Kidney glomerular epithelial cell (primary cell): Measurements from ENCODE around the gene ABLIM2.

Source experiments
- DNase-seq: peaks from one replicate; lab custom pipeline; 2025; lab: John Stamatoyannopoulos, UW

The ABLIM2 gene

DNA sequence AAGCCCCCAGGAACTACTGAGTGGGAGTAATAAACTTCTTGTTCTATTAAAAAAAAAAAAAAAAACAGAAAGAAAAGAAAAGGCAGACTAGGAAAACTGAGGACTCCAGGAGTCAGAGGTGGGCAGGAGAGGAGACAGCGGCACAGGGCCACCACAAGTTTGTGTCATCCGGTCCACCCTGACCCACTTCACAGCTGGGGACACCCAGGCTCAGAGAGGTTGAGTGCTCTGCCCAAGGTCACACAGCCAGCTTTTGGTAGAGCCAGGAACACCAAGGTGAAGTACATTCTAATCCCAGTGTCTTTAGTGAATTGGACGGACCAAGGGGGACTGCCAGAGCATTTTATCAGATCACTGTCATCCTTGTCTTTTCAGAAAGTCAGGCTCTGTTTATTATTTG is 16.4 kb upstream of the ABLIM2 start:
- DNase-seq: no peak

DNA sequence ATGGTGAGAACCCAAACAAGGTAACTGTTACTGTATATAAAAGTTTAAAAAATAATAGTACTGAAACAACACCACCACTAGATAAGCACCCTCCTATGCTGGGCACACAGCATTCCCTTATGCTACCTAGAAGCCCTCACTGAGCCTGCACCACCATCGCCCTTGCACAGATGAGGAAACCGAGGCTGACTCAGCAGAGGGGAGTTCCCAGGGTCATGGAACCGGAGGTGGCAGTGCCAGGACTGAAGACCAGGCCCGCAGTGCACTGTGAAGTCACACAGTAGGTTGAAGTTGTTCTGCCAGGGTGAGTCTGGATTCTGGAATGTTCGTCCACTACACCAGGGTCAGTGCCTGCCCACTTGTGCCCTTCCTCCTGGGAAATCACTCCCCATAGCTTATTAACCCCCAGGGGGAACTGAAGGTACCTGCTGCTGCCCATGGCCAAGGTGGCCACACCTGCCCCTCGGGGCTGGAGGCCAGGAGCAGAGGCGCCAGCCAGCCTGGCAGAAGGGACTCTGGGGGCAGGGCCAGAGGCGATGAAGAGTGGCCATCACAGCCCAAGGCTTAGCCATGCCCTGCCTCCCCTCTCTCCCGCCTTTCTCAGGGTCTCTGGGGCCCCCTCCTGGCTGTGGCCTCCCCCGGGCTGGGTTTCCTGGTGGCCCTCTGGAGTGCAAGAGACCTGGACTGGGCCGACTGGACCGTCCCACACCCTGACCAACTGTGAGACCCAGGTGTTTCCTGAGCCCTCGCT is 15.1 kb upstream of the ABLIM2 start:
- no peak for DNase-seq

DNA sequence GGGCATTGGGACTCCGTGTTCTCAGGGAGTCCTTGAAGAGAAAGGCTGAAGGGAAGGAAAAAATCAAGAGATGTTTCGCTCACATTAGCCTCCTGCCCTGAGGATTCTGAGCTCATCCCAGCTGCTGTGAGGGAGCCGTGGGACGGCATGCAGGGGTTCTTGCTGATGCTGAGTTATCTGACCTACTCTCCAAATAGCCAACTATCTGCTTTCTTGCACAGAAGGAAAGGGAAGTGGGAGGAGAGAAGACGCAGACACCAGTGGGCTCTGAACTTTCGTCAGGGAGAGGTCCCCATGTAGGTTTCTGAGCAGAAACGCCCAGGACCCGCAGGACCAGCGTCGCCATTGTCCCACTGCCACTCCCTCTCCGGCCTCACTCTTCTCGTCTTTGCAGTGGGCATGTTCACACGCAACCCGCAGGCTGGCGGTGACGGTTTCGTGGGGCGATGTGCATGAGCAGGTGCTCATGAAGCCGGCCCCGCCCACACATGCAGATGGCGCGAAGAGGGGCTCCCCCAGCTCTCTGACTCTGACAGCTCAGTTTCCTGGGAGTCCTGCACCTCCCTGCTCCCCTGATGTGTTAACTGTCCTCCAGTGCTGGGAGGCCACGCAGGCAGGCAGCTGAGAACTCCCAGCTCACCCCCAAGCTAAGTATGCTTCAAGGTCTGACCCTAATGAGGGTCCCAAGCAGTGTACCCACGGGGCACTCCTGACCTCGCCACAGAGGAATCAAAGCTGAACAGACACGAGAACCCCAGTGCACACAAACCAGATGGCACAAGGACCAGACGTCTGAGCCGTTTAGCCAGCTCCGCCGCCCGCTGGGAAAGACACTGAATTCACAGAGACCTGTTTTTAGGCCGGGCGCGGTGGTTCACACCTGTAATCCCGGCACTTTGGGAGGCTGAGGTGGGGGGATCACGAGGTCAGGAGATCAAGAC is 13.6 kb upstream of the ABLIM2 start:
- DNase-seq: no peak

DNA sequence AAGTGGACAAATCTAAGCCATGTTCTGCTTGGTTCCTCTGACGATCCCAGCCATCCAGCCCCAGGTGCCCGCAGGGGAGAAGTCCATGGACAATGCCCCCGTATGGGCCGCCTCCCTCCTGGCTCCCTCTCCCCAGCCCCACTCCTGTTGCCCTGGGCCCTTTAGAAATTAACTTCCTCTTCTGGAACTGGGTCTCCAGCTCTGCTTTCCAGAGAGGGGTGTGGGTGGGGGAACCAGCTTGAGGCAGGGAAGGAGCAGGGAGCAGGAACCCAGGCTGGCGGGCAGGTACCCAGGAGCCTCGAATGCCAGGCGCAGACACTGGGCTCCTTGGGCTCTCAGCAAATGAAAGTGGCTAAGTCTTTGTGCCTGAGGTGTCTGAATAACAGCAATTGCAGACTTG is 12.7 kb upstream of the ABLIM2 start:
- DNase-seq: no peak

DNA sequence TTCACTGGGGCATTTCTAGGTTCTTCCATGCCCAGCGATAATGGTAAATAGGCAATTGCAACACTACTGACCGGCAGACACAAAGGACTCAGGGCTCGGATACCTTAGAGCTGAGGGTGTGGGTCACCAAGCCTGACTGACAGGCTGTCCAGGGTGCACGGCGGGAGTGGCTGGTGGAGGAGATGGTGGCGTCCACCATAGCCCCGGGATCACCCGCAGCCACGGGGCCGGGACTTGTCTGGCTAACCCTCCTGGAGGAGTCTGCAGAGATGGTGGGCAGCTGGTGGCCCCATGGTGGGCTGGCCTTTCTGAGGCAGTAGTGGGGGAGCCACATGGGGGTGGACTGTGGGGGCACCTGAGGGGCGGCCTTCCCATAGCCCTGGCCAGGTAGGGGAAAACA is 11.7 kb upstream of the ABLIM2 start:
- no peak for DNase-seq

DNA sequence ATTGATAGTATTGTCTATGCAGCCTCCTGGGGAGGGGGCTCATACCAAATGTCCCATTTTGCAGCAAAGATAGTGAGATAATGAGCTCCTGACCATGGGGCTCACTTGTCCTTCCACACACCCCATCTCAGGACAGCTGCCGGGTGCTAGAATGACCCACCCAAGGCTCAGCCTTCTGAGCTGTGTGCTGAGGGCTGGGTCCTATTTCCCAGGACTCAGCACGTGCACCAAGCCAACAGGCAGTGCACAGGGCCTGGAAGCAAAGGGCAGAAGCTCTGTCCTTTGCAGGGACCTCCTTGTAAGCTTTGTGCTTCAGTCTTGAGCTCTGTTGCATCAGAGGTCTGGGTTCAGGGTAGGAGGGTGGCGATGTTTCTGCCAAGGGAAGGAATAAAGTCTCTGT is 11.2 kb upstream of the ABLIM2 start:
- DNase-seq: no peak

DNA sequence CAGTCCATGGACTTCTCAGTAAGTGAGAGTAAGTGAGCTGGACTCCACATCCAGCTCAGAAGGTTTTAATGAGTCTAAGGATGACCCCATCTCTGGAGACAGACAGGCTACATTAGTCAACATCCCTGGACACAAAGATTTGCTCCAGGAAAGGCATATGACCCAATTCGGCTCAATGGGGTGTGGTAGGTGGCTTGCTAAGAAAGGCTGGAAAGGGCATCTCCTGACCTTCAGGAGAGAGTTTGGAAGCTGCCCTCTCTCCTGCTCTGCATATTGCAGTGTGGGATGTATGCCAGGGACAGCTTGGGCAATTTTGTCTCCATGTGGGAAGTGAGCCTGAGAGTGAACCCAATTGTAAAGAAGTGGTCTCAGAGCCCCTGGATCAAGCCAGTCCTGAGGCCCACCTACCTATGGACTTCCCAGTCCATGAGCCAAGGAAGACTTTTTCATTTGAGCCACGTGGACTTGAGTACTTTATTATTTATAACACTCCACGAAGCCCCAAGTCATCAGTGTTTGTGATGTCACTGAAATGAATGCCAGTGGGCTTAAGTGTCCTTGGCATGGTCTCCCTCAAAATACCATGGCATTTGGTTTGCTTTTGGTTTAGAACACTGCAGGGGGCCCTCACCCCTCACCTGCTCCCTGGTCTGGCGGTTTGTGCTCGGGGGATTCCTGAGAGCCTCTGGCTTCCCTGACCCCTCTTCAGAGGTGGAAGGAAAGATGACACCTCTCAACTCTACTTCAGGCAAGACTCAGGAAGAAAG is 10.4 kb upstream of the ABLIM2 start:
- no peak for DNase-seq

DNA sequence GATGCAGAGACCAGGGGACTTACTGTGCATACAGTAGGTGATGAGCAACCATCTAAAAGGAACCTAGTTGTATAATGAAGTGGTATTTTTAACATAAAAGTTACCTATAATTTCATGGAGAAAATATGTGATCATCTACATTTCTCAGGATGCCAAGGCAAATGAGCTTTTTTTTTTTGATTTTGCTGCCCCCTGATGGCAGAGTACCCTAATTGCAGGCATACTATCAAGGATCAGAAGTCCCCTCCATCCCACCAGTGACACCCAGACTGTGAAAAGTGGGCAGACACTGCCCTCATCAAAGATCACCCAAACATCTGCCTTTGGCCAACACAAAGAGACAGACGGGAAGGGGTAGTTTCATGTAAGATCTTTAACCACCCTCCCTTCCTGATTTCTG is 9.6 kb upstream of the ABLIM2 start:
- DNase-seq: no peak

DNA sequence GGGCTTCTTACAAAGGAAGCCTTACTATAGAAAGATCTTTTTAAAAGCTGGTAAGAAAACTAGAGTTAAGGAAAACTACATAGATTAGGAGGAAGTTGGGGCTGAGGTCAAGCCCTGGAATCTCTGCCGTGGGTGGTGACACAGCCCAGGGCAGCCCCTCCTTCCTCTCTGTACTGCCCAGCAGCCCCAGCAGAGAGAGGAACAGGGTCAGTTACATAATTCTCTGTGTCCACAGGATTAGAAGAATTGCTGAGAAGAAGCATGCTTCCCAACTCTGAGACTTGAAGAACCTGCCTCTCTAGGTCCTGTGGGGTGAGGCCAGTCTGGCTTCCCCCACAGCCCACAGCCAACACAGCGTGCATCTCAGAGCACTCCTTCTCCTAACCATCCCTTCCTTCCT is 9.2 kb upstream of the ABLIM2 start:
- no peak for DNase-seq

DNA sequence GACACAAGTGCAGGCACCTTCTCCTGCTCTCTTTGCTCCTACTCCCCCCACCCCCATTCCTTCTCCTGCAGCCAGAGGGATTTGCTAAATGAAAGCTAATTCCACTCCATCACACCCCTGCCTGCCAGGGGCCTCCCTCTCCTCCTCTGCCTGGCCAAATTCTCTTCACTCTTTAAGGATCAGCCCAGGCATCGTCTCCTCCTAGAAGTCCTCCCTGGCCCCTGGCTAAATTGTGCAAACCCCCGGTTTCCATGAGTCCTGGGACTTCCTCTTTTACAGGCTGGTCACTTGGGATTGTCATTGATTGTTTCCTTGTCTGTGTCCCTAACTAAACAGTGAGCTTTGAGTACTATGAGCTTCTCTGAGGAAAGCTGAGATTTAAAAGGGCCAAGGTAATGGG is 8.7 kb upstream of the ABLIM2 start:
- DNase-seq: no peak

DNA sequence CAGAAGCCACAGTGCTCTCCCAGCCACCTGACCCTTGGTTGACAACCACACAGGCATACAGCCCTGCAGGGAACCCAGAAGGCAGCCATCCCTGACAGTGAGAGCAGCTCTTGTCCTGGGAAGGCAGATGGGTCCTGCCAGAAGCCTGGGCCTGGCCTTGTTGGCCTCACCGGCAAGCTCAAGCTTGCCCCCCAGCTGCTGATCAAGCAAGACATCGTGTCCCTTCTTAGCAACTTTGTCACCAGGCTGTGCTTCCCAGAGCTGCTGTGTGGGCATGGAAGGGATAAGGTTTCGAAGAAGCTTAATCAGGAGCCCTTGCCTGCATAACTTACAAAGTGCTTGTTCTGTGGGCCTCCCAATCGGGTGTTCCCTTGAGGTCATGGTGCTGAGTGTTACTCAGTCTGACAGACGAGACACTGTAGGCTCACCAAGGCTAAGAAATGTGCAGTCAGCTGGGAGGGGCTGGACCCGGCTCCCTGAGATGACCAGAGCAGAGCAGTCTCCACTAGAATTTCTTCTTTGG is 6.8 kb upstream of the ABLIM2 start:
- DNase-seq: no peak

DNA sequence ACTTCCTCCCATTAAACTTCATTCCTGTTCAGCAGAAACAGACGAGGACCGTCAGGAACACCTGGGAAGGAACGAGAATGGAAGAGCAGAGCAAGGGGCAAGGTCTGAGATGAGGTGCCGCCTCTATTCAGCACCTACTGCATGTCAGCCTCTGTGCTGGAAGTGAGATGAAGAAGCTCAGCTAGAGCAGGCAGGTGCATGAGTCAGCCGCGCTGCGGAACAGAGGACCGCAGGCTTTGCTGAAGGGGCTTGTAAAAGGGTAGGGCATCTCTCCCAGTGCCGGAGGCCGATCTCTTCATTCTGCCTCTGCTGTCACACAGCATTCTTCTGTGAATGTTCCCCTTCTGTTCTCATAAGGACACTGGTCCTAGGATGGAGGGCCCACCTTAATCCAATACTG is 6.1 kb upstream of the ABLIM2 start:
- no peak for DNase-seq

DNA sequence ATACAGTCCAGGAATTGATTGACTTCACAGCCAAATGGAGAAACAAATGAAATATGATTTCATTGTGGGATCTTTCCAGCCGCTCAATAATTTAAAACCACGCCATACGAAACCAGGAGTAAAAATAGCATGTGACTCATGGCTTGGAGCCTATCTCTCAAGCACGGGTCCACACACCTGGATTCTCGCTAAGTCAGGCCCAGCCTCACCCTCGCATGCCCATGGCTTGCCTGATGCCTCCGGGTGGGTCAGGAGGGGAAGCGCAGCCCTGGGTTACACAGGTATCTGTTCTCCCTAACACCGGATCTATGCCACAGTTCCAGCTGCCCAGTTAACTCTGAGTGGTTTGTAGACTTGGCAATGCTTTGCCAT is 5.6 kb upstream of the ABLIM2 start:
- no peak for DNase-seq

DNA sequence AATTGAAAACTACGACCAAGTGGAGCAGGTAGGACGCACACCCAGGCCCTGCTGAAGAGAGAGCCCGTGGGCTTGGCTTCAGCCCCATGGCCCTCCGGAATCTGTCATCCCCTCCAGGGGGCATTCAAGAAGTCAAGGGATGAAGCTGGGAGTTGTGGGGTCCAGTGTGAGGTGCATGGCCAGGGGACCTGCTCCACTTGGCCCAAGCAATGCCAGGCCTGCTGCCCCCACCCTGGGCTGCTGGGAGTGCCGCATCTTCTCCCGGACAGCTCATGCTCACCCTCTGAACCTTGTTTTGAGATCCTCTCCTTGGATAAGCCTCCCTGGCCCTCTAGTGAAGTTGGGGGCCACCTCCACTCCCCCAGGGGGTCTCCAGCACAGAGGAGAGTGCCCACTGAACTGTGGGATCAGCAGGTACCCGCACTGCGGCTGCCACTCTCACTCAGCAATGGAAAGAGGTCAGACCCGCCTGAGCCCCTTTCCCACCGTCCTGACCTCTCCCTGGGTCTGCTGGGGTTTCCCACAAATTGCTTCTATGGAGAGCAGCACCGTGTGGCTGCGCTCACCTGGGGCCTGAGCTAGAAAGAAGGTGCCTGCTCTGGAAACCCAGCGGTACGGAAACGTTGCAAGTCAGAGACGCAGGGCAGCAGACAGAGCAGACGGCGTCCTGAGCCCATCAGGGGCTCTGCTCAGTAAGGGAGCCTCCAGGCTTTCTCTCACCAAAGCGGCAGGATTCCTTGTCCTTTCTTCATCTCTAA is 5.0 kb upstream of the ABLIM2 start:
- no peak for DNase-seq

DNA sequence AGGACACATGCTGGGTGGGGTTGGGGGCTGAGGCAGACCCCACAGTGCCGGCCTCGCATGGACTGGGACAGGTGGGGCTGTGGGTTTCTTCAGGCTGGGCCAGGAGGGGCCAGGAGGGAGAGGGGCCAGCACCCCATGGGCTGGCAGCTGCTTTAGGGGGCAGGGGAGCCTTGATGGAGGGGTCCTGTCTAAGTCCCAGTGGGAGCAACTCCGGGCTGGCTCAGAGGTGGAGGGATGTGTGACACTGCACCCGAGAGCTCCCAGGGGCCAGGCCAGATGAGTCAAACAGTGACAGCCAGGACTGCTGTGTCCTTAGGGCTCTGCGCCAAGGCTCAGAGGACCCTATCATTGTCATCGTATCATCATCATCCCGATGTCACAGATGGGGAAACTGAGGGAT is 4.4 kb upstream of the ABLIM2 start:
- DNase-seq: no peak

DNA sequence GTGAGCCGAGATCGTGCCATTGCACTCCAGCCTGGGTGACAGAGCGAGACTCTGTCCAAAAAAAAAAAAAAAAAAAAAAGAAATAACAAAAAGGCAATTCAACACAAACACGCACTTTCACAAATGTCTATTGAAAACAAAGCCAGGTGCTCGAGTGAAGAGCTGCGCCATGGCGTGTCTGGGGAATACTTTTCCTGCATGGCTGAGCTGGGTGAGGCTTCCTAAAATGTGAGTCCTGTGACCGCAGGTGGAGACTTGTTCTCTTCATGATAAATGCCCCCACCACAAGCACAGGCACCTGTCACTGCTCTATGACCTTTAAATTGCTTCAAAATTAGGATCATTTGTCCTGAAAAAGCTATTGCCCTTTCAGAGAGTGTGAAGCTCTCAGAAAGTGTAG is 4.0 kb upstream of the ABLIM2 start:
- no peak for DNase-seq

DNA sequence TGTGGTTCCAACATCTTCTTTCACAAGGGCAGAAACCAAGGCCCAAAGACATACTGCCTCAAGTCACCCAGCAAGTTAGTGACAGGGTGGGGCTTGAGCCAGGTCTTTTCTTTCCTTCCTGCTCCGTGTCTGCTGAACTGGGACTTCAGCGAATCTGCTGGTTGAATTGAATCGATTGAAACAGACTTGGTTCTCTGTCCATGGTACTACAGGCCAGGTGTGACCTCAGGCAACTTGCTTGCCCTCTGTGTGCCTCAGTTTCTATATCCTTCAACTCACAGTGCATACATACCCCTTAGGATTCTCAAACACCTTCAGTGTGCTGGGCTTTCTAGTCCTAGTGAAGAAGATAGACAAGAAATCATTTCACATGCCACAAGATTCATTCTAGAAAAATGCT is 2.0 kb upstream of the ABLIM2 start:
- DNase-seq: no peak

DNA sequence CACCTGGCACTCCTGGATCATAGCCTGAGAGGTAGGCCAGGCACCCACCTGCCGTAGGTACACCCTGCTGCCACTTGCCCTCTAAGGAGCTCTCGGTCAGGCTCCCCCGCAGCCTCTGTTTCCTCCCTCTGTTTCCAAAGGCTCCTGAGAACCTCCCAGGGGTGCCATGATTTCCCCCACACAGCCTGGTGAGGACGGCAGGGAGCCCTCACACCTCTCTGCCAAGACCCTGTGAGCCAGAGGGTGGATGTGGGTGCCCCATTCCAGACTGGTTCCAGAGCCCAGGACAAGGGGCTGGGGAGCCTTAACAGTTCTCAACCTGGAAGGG is 1.6 kb upstream of the ABLIM2 start:
- no peak for DNase-seq

DNA sequence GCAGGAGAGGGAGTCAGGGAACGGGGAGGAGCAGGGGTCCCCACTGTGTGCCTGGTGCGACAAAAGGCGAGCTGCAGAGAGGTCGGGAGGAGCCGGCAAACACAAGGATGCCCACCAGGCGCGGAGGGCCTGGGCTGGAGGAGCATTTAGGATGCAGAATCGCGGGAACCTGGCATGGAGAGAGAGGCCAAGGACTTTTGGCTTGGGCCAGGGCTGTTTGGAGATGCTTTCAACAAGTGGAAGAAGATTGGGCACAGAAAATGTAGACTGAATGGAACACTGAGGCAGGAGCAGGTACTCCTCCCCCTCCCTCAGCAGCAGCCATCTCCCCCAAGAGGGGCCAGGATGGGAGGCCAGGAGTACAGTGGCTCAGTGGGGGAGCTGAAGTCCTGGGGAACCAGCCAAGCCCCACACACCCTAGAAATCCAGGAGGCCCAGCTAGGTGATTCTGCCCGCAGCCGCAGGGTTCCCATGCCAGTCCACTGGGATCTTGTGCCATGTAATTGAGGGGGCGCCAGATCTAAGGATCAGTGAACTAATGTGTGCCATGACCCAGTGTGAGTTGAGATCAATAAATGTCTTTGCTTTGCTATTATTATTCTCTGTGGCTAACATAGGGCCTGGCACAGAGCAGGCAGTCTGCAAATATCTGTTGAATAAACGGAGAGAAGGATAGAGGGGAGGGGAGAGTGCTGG is 1.1 kb upstream of the ABLIM2 start:
- no peak for DNase-seq

DNA sequence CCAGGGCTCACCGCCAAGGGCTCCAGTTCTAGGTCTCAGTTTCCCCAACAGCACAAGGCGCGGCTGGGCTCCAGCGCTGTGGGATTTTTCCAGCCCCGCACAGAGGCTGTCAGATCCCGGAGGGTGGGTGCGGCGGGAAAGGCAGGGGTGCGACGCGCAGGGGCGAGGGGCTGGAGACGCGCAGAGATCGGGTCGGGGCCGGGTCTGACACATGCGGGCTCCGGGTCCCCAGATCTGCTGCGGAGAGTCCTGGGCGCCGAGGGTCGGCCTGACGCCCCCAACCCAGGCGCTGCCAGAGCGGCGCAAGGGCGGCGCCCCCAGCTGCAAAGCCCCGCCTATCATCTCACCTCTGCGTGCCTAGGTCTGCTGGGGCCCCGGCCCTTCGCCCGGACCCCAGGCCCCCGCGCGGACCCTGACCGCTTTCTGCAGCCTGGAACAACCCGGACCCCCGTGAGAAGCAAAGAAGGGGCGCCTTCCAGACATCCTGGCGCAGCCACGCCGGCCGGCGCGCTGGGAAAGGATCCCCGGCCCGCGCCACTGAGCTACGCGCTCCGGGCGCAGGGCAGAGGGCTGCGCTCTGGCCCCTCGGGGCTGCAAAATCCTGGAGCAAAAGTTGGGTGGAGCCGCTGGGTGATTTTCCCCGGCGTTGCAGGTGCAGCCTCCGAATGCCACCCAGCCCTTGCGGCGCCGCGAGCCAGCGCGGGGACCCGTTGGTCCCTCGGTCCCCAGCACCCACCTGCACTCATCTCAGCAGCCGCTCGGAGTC is 486 bp downstream of the ABLIM2 start:
- no peak for DNase-seq

DNA sequence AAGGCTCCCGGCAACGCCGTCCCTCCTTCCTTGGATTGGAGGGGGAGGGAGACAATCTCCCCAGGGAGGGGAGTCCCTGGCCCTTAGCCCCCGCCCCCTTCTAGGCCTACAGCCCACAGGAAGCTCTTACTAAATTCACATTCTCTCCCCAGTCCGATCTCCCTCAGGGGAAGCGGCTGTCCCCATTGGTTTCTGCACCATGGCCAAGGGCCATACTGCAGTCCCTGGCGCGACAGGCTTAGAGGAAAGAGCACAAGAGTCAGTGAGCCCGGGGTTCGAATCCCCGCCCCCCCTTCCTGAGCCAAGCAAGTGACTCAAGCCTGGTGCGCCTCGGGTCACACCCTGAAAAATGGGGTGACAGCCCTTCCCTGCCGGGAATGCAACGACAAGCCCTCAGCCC is 1.1 kb downstream of the ABLIM2 start:
- no peak for DNase-seq
